Prostate gland (tissue), 2 donors: Measurements from ENCODE around the gene PES1.

Experiments
- POLR2A ChIP-seq: fragments of 450-650 bp; IDR thresholded peaks from one replicate; pipeline ENCODE4 v1.6.1; 2016; ENCODE audit warnings: antibody characterized with exemption, mild to moderate bottlenecking
- POLR2AphosphoS5 ChIP-seq: sonication (generic); formaldehyde crosslinking; IDR thresholded peaks from one replicate; pipeline ENCODE4 v1.6.1; 2017; ENCODE audit warnings: antibody characterized with exemption
- TF ChIP-seq, protein P1 (sequence below), 4 experiments: fragments of 200-600 bp in 2 of 4; fragments of 450-650 bp in 2 of 4; sonication (generic) in 2 of 4; IDR thresholded peaks; 1 replicate in 3 of 4; 2 replicates in 1 of 4; pipeline ENCODE4 v1.5.1; 2016 to 2019; ENCODE audit warnings: antibody characterized with exemption in 4 of 4, mild to moderate bottlenecking in 2 of 4, moderate library complexity in 2 of 4

DNA sequence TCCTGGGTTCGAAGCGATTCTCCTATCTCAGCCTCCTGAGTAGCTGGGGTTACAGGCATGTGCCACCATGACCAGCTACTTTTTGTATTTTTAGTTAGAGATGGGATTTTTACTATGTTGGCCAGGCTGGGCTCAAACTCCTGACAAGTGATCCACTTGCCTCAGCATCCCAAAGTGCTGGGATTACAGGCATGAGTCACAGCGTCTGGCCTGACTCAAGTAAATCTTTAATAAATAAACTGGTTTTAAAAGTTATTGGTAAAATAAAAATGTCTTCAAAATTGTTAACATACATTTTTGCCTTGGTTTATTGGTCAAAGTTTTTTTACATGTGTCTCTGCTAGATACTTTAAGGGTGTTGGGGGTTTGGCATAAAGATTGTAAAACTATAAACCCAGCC is 7.3 kb upstream of the PES1 start:
- TF ChIP-seq, protein P1, sequence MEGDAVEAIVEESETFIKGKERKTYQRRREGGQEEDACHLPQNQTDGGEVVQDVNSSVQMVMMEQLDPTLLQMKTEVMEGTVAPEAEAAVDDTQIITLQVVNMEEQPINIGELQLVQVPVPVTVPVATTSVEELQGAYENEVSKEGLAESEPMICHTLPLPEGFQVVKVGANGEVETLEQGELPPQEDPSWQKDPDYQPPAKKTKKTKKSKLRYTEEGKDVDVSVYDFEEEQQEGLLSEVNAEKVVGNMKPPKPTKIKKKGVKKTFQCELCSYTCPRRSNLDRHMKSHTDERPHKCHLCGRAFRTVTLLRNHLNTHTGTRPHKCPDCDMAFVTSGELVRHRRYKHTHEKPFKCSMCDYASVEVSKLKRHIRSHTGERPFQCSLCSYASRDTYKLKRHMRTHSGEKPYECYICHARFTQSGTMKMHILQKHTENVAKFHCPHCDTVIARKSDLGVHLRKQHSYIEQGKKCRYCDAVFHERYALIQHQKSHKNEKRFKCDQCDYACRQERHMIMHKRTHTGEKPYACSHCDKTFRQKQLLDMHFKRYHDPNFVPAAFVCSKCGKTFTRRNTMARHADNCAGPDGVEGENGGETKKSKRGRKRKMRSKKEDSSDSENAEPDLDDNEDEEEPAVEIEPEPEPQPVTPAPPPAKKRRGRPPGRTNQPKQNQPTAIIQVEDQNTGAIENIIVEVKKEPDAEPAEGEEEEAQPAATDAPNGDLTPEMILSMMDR (IDR thresholded peaks at IDR 0.05): no peak
- TF ChIP-seq POLR2AphosphoS5 (no peak), POLR2A (no peak)
